ENCODE data around the gene ADARB2. TPM values are rescaled to one million over a fixed set of nuclear protein-coding genes. Genes with fewer than 3 reads are reported as not detected.

The ADARB2 gene
- total and polyA plus RNA-seq, 4 donors = 0.55 to 0.70 (median 0.59) TPM; not detected in 1

DNA sequence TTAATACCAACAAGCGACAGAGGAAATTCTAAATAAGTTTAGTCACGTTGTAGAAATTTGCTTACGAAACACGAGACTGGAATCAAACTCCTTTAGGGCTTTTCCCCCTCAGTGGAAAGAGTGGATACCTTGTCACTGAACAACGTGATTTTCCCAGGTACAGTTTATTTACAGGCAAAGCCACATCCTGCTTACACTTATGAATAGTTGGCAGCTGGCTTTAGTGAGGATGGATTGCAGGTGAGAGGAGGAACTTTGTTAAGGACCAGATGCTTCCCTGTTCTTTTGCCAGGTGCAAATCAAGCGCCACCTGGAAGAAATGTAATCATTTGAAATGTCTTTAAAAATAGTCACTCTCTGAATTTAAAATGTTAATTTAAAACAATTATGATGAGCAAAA is 282.4 kb downstream of the ADARB2 start:
- DNase-seq (ENCODE audit: low spot score) = no peak
- Histone ChIP-seq H3K4me3 (ENCODE audit: low read depth in 1 of 3, low read length in 3 of 3) (no peak overlapping the region), H3K27ac (ENCODE audit: low read depth in 1 of 2, low read length in 2 of 2) (no peak overlapping the region), H3K9me3 (ENCODE audit: control insufficient read depth in 4 of 4, low read length in 3 of 4) (peaks cover 0 to 3% (median 1%) of the 10 kb centered on the region in 4 donors), H3K4me1 (ENCODE audit: control insufficient read depth in 4 of 4, insufficient read depth in 4 of 4, low read length in 3 of 4) (no peaks in the 10 kb centered on the region), H3K9ac (ENCODE audit: low read depth in 1 of 2, low read length in 2 of 2) (no peak overlapping the region), H3K36me3 (ENCODE audit: control insufficient read depth in 4 of 4, insufficient read depth in 3 of 4, low read depth in 1 of 4, low read length in 3 of 4) (no peaks in the 10 kb centered on the region), H3K27me3 (ENCODE audit: control insufficient read depth in 4 of 4, insufficient read depth in 4 of 4, low read length in 3 of 4) (peaks cover 0 to 4% (median 0%) of the 10 kb centered on the region in 4 donors)
- 65% methylated on average over 6 of the region's 6 CpGs for WGBS
- TF ChIP-seq, protein P1, sequence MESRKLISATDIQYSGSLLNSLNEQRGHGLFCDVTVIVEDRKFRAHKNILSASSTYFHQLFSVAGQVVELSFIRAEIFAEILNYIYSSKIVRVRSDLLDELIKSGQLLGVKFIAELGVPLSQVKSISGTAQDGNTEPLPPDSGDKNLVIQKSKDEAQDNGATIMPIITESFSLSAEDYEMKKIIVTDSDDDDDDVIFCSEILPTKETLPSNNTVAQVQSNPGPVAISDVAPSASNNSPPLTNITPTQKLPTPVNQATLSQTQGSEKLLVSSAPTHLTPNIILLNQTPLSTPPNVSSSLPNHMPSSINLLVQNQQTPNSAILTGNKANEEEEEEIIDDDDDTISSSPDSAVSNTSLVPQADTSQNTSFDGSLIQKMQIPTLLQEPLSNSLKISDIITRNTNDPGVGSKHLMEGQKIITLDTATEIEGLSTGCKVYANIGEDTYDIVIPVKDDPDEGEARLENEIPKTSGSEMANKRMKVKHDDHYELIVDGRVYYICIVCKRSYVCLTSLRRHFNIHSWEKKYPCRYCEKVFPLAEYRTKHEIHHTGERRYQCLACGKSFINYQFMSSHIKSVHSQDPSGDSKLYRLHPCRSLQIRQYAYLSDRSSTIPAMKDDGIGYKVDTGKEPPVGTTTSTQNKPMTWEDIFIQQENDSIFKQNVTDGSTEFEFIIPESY (IDR thresholded peaks at IDR 0.05) = no peak
- TF ChIP-seq RXRA (IDR thresholded peaks at IDR 0.05) (no peak), HNF4G (IDR thresholded peaks at IDR 0.05) (no peak), EGR1 (IDR thresholded peaks at IDR 0.05; ENCODE audit: low read depth in 2 of 2) (no peak), NR2F2 (IDR thresholded peaks at IDR 0.05) (no peak), YY1 (IDR thresholded peaks at IDR 0.05) (no peak), GABPA (IDR thresholded peaks at IDR 0.05 in 1 of 2, conservative IDR thresholded peaks at IDR 0.05 in 1 of 2) (no peak), JUND (IDR thresholded peaks at IDR 0.05) (no peak), FOXA2 (IDR thresholded peaks at IDR 0.05) (no peak)
- TF ChIP-seq, protein P2, sequence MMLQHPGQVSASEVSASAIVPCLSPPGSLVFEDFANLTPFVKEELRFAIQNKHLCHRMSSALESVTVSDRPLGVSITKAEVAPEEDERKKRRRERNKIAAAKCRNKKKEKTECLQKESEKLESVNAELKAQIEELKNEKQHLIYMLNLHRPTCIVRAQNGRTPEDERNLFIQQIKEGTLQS (IDR thresholded peaks at IDR 0.05) = no peak

DNA sequence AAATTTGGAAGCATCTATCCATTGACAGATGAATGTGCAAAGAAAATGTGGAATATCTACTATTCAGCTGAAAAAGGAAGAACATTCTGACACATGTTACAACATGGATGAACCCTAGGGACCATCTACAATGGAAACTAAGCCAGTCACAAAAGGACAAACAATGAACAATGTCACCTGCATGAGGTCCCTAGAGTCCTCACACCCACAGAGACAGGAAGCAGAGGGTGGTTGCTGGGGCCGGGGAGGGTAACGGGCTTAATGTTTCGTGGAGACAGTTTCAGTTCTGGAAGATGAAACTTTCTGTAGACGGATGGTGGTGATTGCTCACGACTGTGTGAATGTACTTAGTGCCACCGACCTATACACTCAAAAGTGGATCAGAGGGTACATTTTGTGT is 282.9 kb downstream of the ADARB2 start:
- H3K27me3 ChIP-seq (ENCODE audit: control insufficient read depth in 4 of 4, insufficient read depth in 4 of 4, low read length in 3 of 4) = peaks cover 0 to 4% (median 0%) of the 10 kb centered on the region in 4 donors
- no peak overlapping the region for H3K9ac ChIP-seq (ENCODE audit: low read depth in 1 of 2, low read length in 2 of 2)
- no peaks in the 10 kb centered on the region for H3K36me3 ChIP-seq (ENCODE audit: control insufficient read depth in 4 of 4, insufficient read depth in 3 of 4, low read depth in 1 of 4, low read length in 3 of 4)
- no peaks in the 10 kb centered on the region for H3K4me1 ChIP-seq (ENCODE audit: control insufficient read depth in 4 of 4, insufficient read depth in 4 of 4, low read length in 3 of 4)
- H3K4me3 ChIP-seq (ENCODE audit: low read depth in 1 of 3, low read length in 3 of 3) = no peak overlapping the region
- TF ChIP-seq RAD21 (IDR thresholded peaks at IDR 0.05) = no peak
- no peak for TF ChIP-seq FOXA2 (IDR thresholded peaks at IDR 0.05)
- TF ChIP-seq, protein P2 (IDR thresholded peaks at IDR 0.05) = no peak
- no peak for TF ChIP-seq HNF4A (conservative IDR thresholded peaks at IDR 0.05)
- no peak for TF ChIP-seq RXRA (IDR thresholded peaks at IDR 0.05)
- TF ChIP-seq MAX (IDR thresholded peaks at IDR 0.05) = no peak
- no peak for TF ChIP-seq SP1 (IDR thresholded peaks at IDR 0.05)
- no peak for TF ChIP-seq YY1 (IDR thresholded peaks at IDR 0.05)
- TF ChIP-seq, protein P1 (IDR thresholded peaks at IDR 0.05) = no peak
- no peak for TF ChIP-seq HNF4G (IDR thresholded peaks at IDR 0.05)
- TF ChIP-seq CTCF (IDR thresholded peaks at IDR 0.05; ENCODE audit: low read depth, low read length, missing input control) = no peak
- no peak for TF ChIP-seq GABPA (IDR thresholded peaks at IDR 0.05 in 1 of 2, conservative IDR thresholded peaks at IDR 0.05 in 1 of 2)
- TF ChIP-seq NR2F2 (IDR thresholded peaks at IDR 0.05) = no peak
- WGBS = 69% methylated on average over 6 of the region's 6 CpGs
- DNase-seq (ENCODE audit: low spot score) = no peak
- H3K9me3 ChIP-seq (ENCODE audit: control insufficient read depth in 4 of 4, low read length in 3 of 4) = peaks cover 0 to 3% (median 1%) of the 10 kb centered on the region in 4 donors
- no peak overlapping the region for H3K27ac ChIP-seq (ENCODE audit: low read depth in 1 of 2, low read length in 2 of 2)
